ENCODE measurements around the gene BEND4. TPM values are rescaled to one million over a fixed set of nuclear protein-coding genes. Genes with fewer than 3 reads are reported as not detected.

BEND4 gene
- total RNA-seq, 1 experiment from 2014 or later: not detected

- Histone ChIP-seq H3K27me3 (ENCODE audit: low read length) (no peaks in the 10 kb centered on the region), H3K9me2 (replicated peaks; ENCODE audit: low read length) (no peaks in the 10 kb centered on the region), H4K20me1 (ENCODE audit: low read length) (no peaks in the 10 kb centered on the region), H3K79me2 (ENCODE audit: low read length) (no peaks in the 10 kb centered on the region), H2AFZ (ENCODE audit: low read length) (no peak overlapping the region), H3K27ac (ENCODE audit: low read length) (no peak overlapping the region), H3F3A (ENCODE audit: low read length, unreplicated experiment) (no peaks in the 10 kb centered on the region), H3K4me2 (ENCODE audit: low read length) (no peak overlapping the region), H3K4me3 (ENCODE audit: low read length) (no peak overlapping the region), H3K9ac (ENCODE audit: low read length) (no peak overlapping the region), H3K4me1 (ENCODE audit: insufficient read depth, low read length) (no peaks in the 10 kb centered on the region), H3K9me3 (ENCODE audit: low read length) (no peaks in the 10 kb centered on the region), H3K36me3 (ENCODE audit: low read depth, low read length) (no peaks in the 10 kb centered on the region)
- DNase-seq (no peak), ATAC-seq (no peak)
- intact Hi-C loops (cut with micrococcal nuclease): no loop called here
- BruUV-seq (replicated peaks): no TSS peak
- no peak for TF ChIP-seq EZH2phosphoT487 (IDR thresholded peaks at IDR 0.05; ENCODE audit: borderline replicate concordance, low read length)
- no peak for TF ChIP-seq EZH2 (IDR thresholded peaks at IDR 0.05; ENCODE audit: low read length, unreplicated experiment)
- no peak for TF ChIP-seq CTCF (conservative IDR thresholded peaks at IDR 0.05; ENCODE audit: low read depth, low read length)
- ChIA-PET CTCF (no interaction called here), POLR2A (ENCODE audit: unreplicated experiment) (no interaction called here)
These were observed 78.2 kb downstream of the BEND4 start for GRCh38 chr4:42074294-42074693.

DNA sequence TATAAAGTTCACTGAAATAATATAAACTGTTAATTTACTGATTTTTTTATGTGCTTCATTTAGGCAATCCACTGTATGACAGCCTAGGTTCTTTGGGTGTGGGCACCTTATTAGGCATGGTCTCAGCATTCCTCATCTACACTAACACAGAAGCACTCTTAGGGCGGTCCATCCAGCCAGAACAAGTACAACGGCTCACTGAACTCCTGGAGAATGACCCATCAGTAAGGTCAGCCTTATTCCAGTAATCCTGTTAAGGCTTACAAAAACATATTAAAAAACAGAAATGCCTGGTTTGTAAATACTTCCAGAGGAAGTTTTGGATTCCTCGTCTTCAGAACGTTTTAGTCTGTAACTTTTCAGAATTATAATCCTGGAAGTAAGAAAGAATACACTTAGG lies 82.0 kb downstream of the BEND4 start:
- no TSS peak for BruUV-seq (replicated peaks)
- H3K4me2 ChIP-seq (ENCODE audit: low read length): no peak overlapping the region
- H3K79me2 ChIP-seq (ENCODE audit: low read length): no peaks in the 10 kb centered on the region
- no peaks in the 10 kb centered on the region for H3K4me1 ChIP-seq (ENCODE audit: insufficient read depth, low read length)
- H3K36me3 ChIP-seq (ENCODE audit: low read depth, low read length): no peaks in the 10 kb centered on the region
- POLR2A ChIA-PET (ENCODE audit: unreplicated experiment): no interaction called here
- intact Hi-C loops (cut with micrococcal nuclease): no loop called here
- no peak overlapping the region for H3K9ac ChIP-seq (ENCODE audit: low read length)
- ATAC-seq: no peak
- no peak overlapping the region for H3K4me3 ChIP-seq (ENCODE audit: low read length)
- no peaks in the 10 kb centered on the region for H3K9me3 ChIP-seq (ENCODE audit: low read length)
- no peak overlapping the region for H3K27ac ChIP-seq (ENCODE audit: low read length)
- no peaks in the 10 kb centered on the region for H3K27me3 ChIP-seq (ENCODE audit: low read length)
- DNase-seq: no peak
- CTCF ChIA-PET: no interaction called here
- no peaks in the 10 kb centered on the region for H3F3A ChIP-seq (ENCODE audit: low read length, unreplicated experiment)
- no peak overlapping the region for H2AFZ ChIP-seq (ENCODE audit: low read length)
- TF ChIP-seq EZH2 (IDR thresholded peaks at IDR 0.05; ENCODE audit: low read length, unreplicated experiment) (no peak), EZH2phosphoT487 (IDR thresholded peaks at IDR 0.05; ENCODE audit: borderline replicate concordance, low read length) (no peak), CTCF (conservative IDR thresholded peaks at IDR 0.05; ENCODE audit: low read depth, low read length) (no peak)
- H4K20me1 ChIP-seq (ENCODE audit: low read length): no peaks in the 10 kb centered on the region
- H3K9me2 ChIP-seq (replicated peaks; ENCODE audit: low read length): no peaks in the 10 kb centered on the region

- CTCF ChIA-PET: interaction anchor here (0.6 kb wide), 1 partner anchor 882 kb away, joined by 4 read pairs; no protein-coding TSS in a partner anchor
- no peak for ATAC-seq
- Histone ChIP-seq H3F3A (ENCODE audit: low read length, unreplicated experiment) (no peaks in the 10 kb centered on the region), H3K4me3 (ENCODE audit: low read length) (no peak overlapping the region), H3K36me3 (ENCODE audit: low read depth, low read length) (no peaks in the 10 kb centered on the region), H3K4me1 (ENCODE audit: insufficient read depth, low read length) (no peaks in the 10 kb centered on the region), H3K9me3 (ENCODE audit: low read length) (no peaks in the 10 kb centered on the region), H3K79me2 (ENCODE audit: low read length) (no peaks in the 10 kb centered on the region), H3K9ac (ENCODE audit: low read length) (no peak overlapping the region), H3K27ac (ENCODE audit: low read length) (no peak overlapping the region), H3K9me2 (replicated peaks; ENCODE audit: low read length) (no peaks in the 10 kb centered on the region), H2AFZ (ENCODE audit: low read length) (no peak overlapping the region), H3K4me2 (ENCODE audit: low read length) (no peak overlapping the region), H3K27me3 (ENCODE audit: low read length) (no peaks in the 10 kb centered on the region), H4K20me1 (ENCODE audit: low read length) (no peaks in the 10 kb centered on the region)
- intact Hi-C loops (cut with micrococcal nuclease): no loop called here
- no peak for DNase-seq
- POLR2A ChIA-PET (ENCODE audit: unreplicated experiment): no interaction called here
- BruUV-seq (replicated peaks): no TSS peak
- no peak for TF ChIP-seq EZH2 (IDR thresholded peaks at IDR 0.05; ENCODE audit: low read length, unreplicated experiment)
- TF ChIP-seq EZH2phosphoT487 (IDR thresholded peaks at IDR 0.05; ENCODE audit: borderline replicate concordance, low read length): no peak
- TF ChIP-seq CTCF (conservative IDR thresholded peaks at IDR 0.05; ENCODE audit: low read depth, low read length): no peak
These were observed 85.2 kb downstream of the BEND4 start for GRCh38 chr4:42067264-42067663.
